Natural killer cell treated with Interleukin-12 subunit alpha and Interleukin-12 subunit beta and Interleukin-15 and Interleukin-18, amount 100 ng/mL, for 72 hours (primary cell): ENCODE results near the gene SYT7. TPM values are rescaled to one million over a fixed set of nuclear protein-coding genes. Genes with fewer than 3 reads are reported as not detected.

Experiments used
- ATAC-seq, 2 donors: fragments of 150-1000 bp; cut with Tn5 transposase in 1 of 2; sonication (Bioruptor Pico), chemical (Tn5 transposase) in 1 of 2; 2 replicates each; pipeline ENCODE4 v1.10.0; 2021
- DNase-seq: peaks from one replicate; pipeline ENCODE4 v3.0.0; 2022; ENCODE audit warnings: low spot score
- H3K27ac Mint-ChIP-seq, 2 donors: 1 replicate in 1 of 2; 2 replicates in 1 of 2; pipeline ENCODE4 v1.8.0; 2022; ENCODE audit warnings: mixed read lengths in 2 of 2, mild to moderate bottlenecking in 1 of 2, moderate library complexity in 1 of 2
- H3K27me3 Mint-ChIP-seq, 2 donors: 1 replicate in 1 of 2; 2 replicates in 1 of 2; pipeline ENCODE4 v1.8.0; 2022; ENCODE audit warnings: mixed read lengths in 2 of 2
- H3K36me3 Mint-ChIP-seq: one replicate; pipeline ENCODE4 v1.8.0; 2022; ENCODE audit warnings: mixed read lengths
- H3K4me1 Mint-ChIP-seq, 2 donors: 1 replicate in 1 of 2; 2 replicates in 1 of 2; pipeline ENCODE4 v1.8.0; 2022; ENCODE audit warnings: low read depth in 2 of 2, mixed read lengths in 2 of 2, mild to moderate bottlenecking in 1 of 2
- H3K4me3 Mint-ChIP-seq: one replicate; pipeline ENCODE4 v1.8.0; 2022; ENCODE audit warnings: mixed read lengths
- H3K9me3 Mint-ChIP-seq: 2 replicates; pipeline ENCODE4 v1.8.0; 2022; ENCODE audit warnings: mixed read lengths
- total RNA-seq, 2 donors: library from RNA; stranded (reverse); gene quantifications; one replicate each; pipeline ENCODE4 v1.2.3, GENCODE V29; 2022

Gene SYT7
- total RNA-seq, 2 donors from 2014 or later = not detected

DNA sequence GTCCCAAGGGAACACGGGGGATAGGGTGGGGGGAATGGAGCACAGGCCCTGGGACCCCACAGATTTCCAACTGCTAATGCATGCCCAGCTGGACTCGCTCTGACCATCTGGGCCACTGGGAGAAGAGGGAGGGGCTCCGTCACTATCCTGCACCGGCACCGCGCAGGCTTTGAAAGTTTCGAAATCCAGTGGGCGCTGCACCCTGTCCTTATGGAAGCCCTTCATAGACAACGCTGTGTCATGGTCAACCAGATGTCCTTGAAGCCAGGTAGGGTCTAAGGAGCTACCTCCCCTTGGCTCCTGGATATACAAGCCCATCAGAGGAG lies 42.3 kb downstream of the SYT7 start:
- no peak overlapping the region for H3K27ac Mint-ChIP-seq
- no peaks in the 10 kb centered on the region for H3K36me3 Mint-ChIP-seq
- ATAC-seq (no peak), DNase-seq (no peak)
- H3K27me3 Mint-ChIP-seq = peaks cover 17 to 30% of the 10 kb centered on the region in 2 donors
- peaks cover 0 to 2% of the 10 kb centered on the region in 2 donors for H3K4me1 Mint-ChIP-seq
- H3K9me3 Mint-ChIP-seq = no peaks in the 10 kb centered on the region
- no peak overlapping the region for H3K4me3 Mint-ChIP-seq

DNA sequence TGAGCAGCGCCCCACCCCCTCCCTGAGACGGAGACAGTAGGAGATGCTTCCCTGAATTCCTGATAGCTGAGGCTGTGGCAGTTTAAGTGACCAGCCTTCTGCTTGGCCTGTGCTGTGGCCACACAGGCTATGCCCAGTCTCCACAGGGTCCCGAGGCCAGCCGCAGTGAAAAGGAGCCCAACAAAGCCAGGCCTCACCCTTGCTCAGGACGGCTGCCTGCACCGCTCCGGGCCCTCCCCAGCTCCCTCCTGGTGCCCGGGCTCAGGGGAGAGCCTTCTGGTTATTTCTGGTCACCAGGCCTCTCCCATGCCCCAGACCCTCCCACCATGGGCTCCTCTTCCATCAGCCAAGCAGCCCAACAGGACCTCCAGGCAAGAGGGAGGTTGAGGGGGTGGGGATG lies 43.5 kb downstream of the SYT7 start:
- no peak overlapping the region for H3K27ac Mint-ChIP-seq
- H3K4me3 Mint-ChIP-seq = no peak overlapping the region
- no peaks in the 10 kb centered on the region for H3K36me3 Mint-ChIP-seq
- ATAC-seq = no peak
- H3K9me3 Mint-ChIP-seq = no peaks in the 10 kb centered on the region
- H3K4me1 Mint-ChIP-seq = peaks cover 0 to 2% of the 10 kb centered on the region in 2 donors
- peaks cover 17 to 30% of the 10 kb centered on the region in 2 donors for H3K27me3 Mint-ChIP-seq
- no peak for DNase-seq

- Mint-ChIP-seq H3K36me3 (no peaks in the 10 kb centered on the region), H3K4me1 (peaks cover 0 to 2% of the 10 kb centered on the region in 2 donors), H3K27me3 (peaks cover 17 to 30% of the 10 kb centered on the region in 2 donors), H3K27ac (no peak overlapping the region), H3K4me3 (no peak overlapping the region), H3K9me3 (no peaks in the 10 kb centered on the region)
- ATAC-seq (no peak), DNase-seq (no peak)
These were observed 44.1 kb downstream of the SYT7 start for GRCh38 chr11:61536676-61537270.

GRCh38 chr11:61535998-61536675 lies 44.7 kb downstream of the SYT7 start:
- Mint-ChIP-seq H3K27ac (no peak overlapping the region), H3K9me3 (no peaks in the 10 kb centered on the region), H3K4me1 (peaks cover 0 to 2% of the 10 kb centered on the region in 2 donors), H3K4me3 (no peak overlapping the region), H3K36me3 (no peaks in the 10 kb centered on the region), H3K27me3 (peaks cover 11 to 24% of the 10 kb centered on the region in 2 donors)
- ATAC-seq (no peak), DNase-seq (no peak)

DNA sequence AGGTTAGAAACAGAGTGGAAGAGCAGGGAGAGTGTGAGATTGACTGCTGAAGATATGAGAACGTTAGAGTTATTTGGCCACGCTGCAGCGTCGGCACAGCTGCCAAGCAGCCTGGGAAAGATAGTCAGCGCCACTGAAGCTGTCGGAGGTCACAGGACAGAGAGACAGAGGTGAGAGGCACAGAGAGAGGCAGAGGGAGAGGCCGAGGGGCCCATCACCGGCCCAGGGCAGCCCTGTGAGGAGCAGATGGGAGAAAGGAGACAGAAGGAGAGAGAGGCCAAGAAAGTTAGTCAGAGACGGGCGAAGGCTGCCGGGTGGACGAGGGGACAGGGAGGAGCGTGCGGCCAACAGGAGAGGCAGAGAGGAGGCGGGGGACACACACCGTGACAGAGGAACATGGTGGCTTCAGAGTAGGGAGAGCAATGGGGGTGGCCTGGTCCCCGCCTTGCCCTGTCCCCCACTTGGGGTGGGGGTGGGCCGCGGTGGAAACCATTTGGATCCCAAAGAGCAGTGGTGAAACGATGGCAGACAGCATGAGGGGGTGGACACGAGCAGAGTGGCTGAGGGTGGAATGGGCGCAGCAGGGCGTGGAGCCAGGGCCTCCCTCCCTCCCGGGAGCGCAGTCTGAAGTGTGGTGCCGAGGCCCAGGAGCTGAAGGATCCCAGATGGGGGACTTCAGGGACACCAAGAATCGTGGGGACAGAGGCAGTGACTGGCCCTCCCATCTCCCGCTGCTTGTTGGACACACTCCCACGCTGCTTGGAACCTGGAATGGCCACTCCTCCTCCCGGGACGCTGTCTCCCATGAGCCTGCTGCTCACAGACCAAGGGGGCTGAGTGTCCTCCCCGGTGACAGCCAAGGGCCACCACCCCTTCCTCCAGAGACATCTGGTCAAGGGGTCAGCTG lies 45.7 kb downstream of the SYT7 start:
- Mint-ChIP-seq H3K4me1 (peaks cover 0 to 2% of the 10 kb centered on the region in 2 donors), H3K4me3 (no peak overlapping the region), H3K27me3 (peaks cover 10 to 23% of the 10 kb centered on the region in 2 donors), H3K27ac (no peak overlapping the region), H3K9me3 (no peaks in the 10 kb centered on the region), H3K36me3 (no peaks in the 10 kb centered on the region)
- ATAC-seq (peak in 1 of 2 donors; percentile 13), DNase-seq (no peak)

GRCh38 chr11:61534025-61534932 lies 46.6 kb downstream of the SYT7 start:
- Mint-ChIP-seq H3K27me3 (peaks cover 7 to 18% of the 10 kb centered on the region in 2 donors), H3K4me1 (peaks cover 0 to 2% of the 10 kb centered on the region in 2 donors), H3K9me3 (no peaks in the 10 kb centered on the region), H3K27ac (no peak overlapping the region), H3K4me3 (no peak overlapping the region), H3K36me3 (no peaks in the 10 kb centered on the region)
- DNase-seq = no peak
- no peak for ATAC-seq

DNA sequence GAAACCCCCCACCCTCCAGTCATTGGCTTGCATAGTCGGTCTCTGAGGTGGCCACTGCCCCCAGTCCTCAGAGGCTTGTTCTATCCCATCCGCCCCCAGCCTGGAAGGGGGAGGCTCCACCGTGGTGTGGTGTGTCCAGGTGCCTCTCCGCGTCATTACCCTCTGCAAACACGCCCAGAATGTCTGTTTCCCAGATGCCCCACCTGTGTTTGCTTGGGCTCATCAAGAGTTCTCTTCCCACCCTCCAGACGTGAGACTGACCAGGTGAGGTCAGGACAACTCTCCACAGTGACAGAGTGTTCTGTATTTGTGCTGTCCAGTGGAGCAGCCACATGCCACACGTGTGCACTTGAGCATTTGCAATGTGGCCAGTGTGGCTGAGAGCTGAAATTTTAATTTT lies 47.5 kb downstream of the SYT7 start:
- Mint-ChIP-seq H3K9me3 (no peaks in the 10 kb centered on the region), H3K4me1 (peaks cover 0 to 2% of the 10 kb centered on the region in 2 donors), H3K36me3 (no peaks in the 10 kb centered on the region), H3K4me3 (no peak overlapping the region), H3K27me3 (peaks cover 8 to 12% of the 10 kb centered on the region in 2 donors), H3K27ac (no peak overlapping the region)
- DNase-seq = no peak
- no peak for ATAC-seq

- no peak for DNase-seq
- Mint-ChIP-seq H3K27me3 (peaks cover 8 to 12% of the 10 kb centered on the region in 2 donors), H3K9me3 (no peaks in the 10 kb centered on the region)
These were observed 47.9 kb downstream of the SYT7 start for GRCh38 chr11:61533039-61533375.

GRCh38 chr11:61532134-61533038 lies 48.5 kb downstream of the SYT7 start:
- DNase-seq (no peak), ATAC-seq (peak in 1 of 2 donors; percentile 56)
- H3K4me1 Mint-ChIP-seq = peaks cover 0 to 2% of the 10 kb centered on the region in 2 donors
- peaks cover 11 to 12% of the 10 kb centered on the region in 2 donors for H3K27me3 Mint-ChIP-seq
- H3K4me3 Mint-ChIP-seq = no peak overlapping the region
- H3K27ac Mint-ChIP-seq = no peak overlapping the region
- H3K36me3 Mint-ChIP-seq = no peaks in the 10 kb centered on the region
- no peaks in the 10 kb centered on the region for H3K9me3 Mint-ChIP-seq

More at GRCh38 chr11:61533039-61533375, 47.9 kb downstream of the SYT7 start:
- no peak overlapping the region for H3K4me3 Mint-ChIP-seq
- H3K27ac Mint-ChIP-seq = no peak overlapping the region
- H3K4me1 Mint-ChIP-seq = peaks cover 0 to 2% of the 10 kb centered on the region in 2 donors
- H3K36me3 Mint-ChIP-seq = no peaks in the 10 kb centered on the region
- no peak for ATAC-seq

GRCh38 chr11:61531044-61531443 lies 49.8 kb downstream of the SYT7 start:
- ATAC-seq = no peak
- Mint-ChIP-seq H3K4me1 (peaks cover 0 to 2% of the 10 kb centered on the region in 2 donors), H3K9me3 (no peaks in the 10 kb centered on the region), H3K36me3 (no peaks in the 10 kb centered on the region), H3K27ac (no peak overlapping the region), H3K4me3 (no peak overlapping the region), H3K27me3 (peaks cover 11 to 12% of the 10 kb centered on the region in 2 donors)
- DNase-seq = no peak

DNA sequence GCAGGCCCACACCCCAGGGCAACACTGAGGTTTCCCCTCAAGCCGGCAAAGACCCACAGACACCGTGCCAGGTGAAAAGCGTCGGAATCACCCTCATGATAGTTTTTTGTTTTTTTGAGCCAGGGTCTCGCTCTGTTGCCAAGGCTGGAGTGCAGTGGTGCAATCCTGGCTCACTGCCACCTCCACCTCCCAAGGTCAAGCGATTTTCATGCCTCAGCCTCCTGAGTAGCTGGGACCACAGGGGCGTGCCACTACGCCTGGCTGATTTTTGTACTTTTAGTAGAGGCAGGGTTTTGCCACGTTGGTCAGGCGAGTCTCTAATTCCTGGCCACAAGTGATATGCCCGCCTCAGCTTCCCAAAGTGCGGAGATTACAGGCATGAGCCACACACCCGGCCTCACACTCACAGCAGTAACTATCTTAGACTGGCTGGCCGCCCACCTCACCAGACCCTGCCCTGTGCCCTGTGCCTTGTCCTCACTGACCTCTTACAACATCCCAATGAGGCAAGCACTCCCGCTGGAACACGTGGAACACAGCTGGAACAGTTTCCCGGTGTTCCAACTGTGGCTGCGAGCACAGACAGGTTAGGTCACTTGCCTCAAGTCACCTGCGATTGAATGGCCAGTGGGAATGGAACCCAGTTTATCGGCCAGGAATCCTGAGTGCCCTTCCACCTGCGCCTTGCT lies 51.2 kb downstream of the SYT7 start:
- Mint-ChIP-seq H3K4me1 (peaks cover 0 to 2% of the 10 kb centered on the region in 2 donors), H3K27me3 (peaks cover 16 to 18% of the 10 kb centered on the region in 2 donors), H3K27ac (no peak overlapping the region), H3K4me3 (no peak overlapping the region), H3K9me3 (no peaks in the 10 kb centered on the region), H3K36me3 (no peaks in the 10 kb centered on the region)
- DNase-seq (no peak), ATAC-seq (no peak)

GRCh38 chr11:61528114-61528513 lies 52.8 kb downstream of the SYT7 start:
- H3K36me3 Mint-ChIP-seq = no peaks in the 10 kb centered on the region
- H3K4me1 Mint-ChIP-seq = no peaks in the 10 kb centered on the region
- no peaks in the 10 kb centered on the region for H3K9me3 Mint-ChIP-seq
- DNase-seq = no peak
- no peak for ATAC-seq
- H3K27ac Mint-ChIP-seq = no peak overlapping the region
- peaks cover 11 to 19% of the 10 kb centered on the region in 2 donors for H3K27me3 Mint-ChIP-seq
- no peak overlapping the region for H3K4me3 Mint-ChIP-seq
